Measurements from ENCODE around the gene KRT28.
"Not testable (repeated sequence)": the region's sequence is repeated elsewhere in the genome, so short reads cannot be mapped to it uniquely, and the experiment has no call there.

KRT28 gene

DNA sequence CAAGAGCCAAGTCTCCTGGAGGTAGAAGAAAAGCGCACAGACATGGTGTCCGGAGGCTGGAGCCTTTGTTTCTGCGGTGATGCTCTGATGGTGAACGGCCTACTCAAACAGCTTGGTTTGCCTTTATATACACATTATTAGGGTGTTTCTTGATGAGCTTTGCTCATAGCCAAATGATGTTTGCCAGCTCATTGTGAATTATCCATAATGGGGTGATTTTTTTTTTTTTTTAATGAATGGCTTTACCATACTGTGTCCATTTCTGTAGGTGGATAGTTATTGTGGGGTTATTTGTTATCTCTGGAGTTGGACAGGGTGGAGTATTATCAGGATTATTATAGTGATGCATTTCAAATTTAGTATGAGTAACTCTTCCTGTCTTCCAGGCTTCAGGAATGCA lies 17.3 kb downstream of the KRT28 start, which contains the start of gene KRT27:
TSS of gene KRT27 (minus strand) at position 101 of the 400 bp plus-strand sequence. CDS start at position 44, 57 bp downstream.
- in situ Hi-C loops (cut with HindIII; ENCODE audit: low sequenced_read_pairs), result no loop called here

DNA sequence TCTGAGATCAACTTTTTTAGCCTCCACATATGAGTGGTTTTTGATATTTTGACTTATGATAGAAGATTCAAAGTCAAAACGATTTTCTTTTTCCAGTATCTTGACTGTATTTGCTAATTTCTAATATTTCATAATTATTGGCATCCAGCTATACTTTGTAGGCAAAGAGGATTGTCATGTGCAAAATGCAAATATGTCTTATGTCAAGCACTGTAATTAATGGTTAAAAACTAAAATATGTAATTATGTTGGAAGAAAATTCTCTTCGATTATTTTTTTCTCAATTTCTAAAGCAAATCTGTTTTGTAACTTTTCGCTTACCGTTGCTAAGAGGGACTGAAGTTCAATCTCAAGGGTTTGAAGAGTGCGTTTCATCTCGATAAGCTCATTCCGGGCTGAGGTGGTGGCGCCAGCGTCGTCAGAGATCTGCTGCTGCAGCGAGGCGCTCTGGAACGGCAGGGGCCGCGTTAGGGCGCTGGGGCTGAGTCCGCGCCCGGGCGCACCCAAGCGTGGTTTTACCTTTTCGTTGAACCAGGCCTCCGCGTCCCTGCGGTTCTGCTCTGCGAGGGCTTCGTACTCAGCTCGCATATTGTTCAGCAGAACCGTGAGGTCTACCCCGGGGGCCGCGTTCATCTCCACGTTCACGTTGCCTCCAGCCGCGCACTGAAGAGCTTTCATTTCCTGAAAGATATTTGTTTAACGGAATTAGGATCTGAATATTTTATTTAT lies 20.4 kb downstream of the KRT28 start:
- in situ Hi-C loops (cut with HindIII; ENCODE audit: low sequenced_read_pairs), result no loop called here

DNA sequence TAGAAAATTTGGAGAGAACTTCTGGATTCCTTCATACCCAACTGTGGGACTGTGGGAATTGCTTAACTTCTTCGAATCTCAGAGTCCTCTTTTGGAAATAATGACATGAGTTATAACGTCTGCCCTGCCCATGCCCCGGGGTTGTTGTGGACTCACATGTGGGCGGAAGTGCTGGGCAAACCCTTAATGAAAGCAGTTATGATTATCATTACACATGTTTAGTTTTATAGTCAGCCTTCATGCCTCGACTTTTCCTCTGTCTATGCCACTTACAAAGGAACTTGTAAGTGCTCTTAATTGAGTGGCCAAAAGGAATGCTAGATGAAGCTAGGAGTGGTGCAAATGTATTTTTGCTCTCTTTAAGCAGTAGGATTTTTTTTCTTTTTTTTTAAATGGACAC lies 21.3 kb downstream of the KRT28 start:
- in situ Hi-C loops (cut with HindIII; ENCODE audit: low sequenced_read_pairs), result no loop called here

DNA sequence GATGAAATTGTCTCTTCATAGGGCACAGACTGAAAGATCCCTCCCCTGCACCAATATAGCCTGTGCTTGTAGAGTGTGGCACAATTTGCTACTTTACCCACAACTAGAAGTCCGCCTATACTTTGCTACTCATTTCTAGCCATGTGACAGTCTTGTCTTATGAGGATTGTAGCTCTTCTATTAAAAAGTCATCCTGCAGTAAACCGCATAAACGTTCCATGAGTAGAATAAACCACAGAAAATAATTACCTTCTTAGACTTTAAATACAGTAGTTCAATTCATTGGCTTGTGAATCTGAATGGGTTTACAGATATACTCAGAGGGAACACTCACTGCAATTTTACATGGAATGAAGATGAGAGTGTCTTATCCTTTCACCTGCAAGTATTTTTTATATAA lies 21.8 kb downstream of the KRT28 start:
- in situ Hi-C loops (cut with HindIII; ENCODE audit: low sequenced_read_pairs), result no loop called here

DNA sequence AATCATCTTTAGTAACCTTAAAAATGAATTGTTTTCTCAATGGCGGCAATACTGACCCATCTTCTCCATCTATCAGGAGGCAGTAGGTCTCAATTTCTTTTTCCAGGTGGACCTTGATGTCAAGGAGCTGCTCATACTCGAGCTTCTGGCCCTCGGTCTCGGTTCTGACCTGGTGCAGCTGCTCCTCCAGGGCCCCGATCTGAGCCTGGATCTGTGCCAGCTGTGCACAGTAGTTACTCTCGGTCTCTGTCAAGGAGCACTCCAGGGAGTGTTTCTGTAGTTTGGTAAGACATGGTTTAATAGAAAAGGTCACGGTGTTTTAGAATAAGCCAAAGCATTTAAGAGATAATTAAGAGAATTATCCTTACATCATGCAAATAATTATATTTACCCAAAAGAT lies 22.3 kb downstream of the KRT28 start:
- in situ Hi-C loops (cut with HindIII; ENCODE audit: low sequenced_read_pairs), result no loop called here

DNA sequence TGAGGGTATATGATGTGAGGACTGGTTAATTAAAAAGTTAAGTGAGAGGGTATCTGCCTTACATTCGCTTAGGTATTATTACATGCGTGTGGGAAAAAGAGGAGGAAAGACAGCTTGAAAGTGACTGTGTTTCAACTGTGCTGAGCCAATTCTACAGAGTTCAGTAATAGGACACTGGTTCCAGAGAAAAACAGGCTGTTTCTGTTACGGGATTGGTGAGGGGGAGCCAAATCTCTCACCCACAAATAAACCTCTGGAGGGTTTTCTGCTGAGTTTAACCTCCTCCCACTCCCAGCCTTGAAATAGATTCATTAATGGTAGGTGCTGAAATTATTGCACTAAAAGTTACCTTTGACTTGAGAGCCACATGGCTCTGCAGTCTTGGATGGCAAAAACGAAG lies 23.8 kb downstream of the KRT28 start:
- in situ Hi-C loops (cut with HindIII; ENCODE audit: low sequenced_read_pairs), result no loop called here

DNA sequence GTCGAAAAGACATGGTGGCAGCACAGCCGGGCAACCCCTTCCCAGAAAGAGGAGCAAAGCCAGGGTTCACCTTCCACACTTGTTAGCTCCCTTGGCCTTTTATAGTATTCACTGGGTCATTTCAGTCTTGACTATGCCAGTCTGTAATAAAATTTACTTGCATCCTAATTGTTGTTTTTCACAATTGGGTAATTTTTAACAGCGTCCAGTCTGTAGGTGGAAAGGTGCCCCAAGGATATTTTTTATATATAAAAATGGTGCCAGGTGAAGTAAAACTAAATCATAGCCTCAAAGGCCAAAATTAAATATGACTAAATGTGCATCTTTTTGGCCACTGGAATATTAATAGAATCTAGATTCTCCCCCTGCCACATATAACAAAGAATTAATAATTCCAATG lies 27.7 kb downstream of the KRT28 start, which contains the start of gene KRT26:
TSS of gene KRT26 (minus strand) at position 101 of the 400 bp plus-strand sequence. CDS start at position 13, 88 bp downstream.
- in situ Hi-C loops (cut with HindIII; ENCODE audit: low sequenced_read_pairs), result no loop called here

DNA sequence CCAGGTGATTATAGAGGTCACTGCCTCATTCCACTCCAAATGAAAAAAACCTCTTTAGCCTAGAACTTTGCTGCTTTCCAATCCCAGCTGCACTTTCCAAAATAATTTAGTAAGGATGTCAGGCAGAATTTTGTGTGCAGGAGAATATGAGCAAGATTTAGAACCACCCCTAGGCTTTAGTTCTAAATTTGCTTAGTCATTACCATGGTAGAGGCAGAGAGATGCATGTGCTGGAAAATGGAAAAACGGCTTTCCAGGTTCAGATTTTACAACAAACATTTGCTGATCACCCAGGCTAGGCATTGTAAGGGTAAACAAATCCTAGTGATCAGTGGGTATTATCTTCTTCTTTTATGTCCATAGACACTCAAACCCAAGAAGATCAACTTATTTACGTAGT lies 34.1 kb downstream of the KRT28 start:
- in situ Hi-C loops (cut with HindIII; ENCODE audit: low sequenced_read_pairs), result no loop called here

DNA sequence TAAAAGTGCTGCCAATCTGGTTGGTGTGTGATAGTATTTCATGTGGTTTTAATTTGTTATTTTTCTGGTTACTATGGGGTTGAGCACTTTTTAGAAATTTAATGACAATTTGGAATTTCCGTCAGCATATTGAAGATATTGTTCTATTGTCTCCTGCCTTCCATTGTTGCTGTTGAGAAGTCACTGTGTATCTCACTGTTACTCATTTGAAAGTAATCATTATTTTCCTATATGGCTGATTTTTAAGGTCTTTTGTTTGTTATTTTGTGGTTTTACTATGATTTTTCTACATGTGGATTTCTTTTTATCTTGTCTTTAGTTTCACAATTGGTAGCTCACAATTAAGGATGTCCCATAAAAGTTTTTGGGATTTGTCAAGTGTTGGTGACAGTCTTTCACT lies 36.0 kb downstream of the KRT28 start:
- in situ Hi-C loops (cut with HindIII; ENCODE audit: low sequenced_read_pairs), result no loop called here

DNA sequence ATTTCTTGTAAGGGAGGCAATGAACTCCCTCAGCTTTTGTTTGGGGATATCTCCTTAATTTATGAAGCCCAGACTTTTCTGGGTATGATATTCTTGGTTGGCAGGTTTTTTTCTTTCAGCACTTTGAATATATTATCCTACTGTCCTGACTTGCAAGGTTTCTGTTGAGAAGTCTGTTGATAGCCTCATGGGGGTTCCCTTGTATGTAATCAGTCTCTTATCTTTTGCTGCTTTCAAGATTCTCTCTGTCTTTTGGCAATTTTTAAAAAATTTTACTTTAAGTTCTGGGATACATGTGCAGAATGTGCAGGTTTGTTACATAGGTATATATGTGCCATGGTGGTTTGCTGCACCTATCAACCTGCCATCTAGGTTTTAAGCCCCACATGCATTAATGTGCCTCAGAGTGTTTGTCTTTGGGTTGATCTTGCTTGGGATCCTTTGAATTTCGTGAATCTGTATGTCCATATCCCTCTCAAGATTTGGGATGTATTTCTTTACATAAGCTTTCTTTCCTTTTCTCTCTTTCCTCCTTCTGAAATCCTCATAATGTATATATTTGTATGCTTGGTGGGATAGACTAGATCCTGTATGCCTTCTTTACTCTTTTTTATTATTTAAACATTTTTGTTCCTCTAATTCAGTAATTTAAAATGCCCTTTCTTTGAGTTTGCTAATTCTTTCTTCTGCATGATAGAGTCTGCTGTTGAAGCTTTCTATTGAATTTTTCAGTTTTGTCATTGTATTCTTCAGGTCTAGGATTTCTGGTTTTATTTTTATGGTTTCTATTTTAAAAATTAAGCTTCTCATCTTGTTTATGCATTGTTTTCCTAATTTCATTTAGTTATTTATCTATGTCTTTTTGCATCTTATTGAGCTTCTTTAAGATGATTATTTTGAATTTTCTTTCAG lies 39.4 kb downstream of the KRT28 start:
- in situ Hi-C loops (cut with HindIII; ENCODE audit: low sequenced_read_pairs), result no loop called here

DNA sequence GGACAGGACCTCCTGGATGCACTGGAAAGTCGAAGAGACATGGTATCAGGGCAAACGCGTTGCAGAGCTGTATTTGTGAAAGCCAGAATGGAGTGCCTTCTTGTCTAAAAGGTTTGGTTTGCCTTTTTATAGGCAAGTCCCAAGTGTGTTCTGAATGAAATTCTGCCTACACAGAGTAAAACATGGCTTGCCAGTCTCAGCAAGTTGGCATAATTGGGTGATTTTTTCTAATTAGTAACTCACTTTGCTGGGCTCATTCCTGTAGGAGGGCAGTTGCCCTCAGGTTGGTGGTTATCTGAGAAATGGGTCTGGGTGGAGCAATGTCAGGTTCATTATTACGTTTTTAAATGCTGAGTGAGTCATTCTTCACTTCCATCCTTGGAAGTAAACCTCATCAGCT lies 44.5 kb downstream of the KRT28 start, which contains the start of gene KRT25:
TSS of gene KRT25 (minus strand) at position 101 of the 400 bp plus-strand sequence. CDS start at position 41, 60 bp downstream.
- in situ Hi-C loops (cut with HindIII; ENCODE audit: low sequenced_read_pairs), result no loop called here

DNA sequence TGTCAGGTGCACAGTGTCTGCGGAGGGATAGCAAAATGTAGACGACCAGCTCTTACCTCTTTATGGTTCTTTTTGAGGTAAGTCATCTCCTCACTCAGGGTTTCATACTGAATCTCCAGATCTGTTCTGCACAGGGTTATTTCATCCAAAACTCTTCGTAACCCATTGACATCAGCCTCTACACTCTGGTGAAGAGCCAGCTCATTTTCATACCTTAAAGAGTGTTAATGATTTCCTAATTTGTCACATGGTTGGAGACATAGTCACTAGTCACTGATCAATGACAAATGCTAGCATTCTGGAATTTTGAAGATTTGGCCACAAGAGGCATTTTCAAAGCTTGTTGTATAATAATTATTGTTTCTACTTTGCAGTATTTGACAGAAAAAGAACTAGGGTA lies 46.0 kb downstream of the KRT28 start:
- in situ Hi-C loops (cut with HindIII; ENCODE audit: low sequenced_read_pairs), result no loop called here

DNA sequence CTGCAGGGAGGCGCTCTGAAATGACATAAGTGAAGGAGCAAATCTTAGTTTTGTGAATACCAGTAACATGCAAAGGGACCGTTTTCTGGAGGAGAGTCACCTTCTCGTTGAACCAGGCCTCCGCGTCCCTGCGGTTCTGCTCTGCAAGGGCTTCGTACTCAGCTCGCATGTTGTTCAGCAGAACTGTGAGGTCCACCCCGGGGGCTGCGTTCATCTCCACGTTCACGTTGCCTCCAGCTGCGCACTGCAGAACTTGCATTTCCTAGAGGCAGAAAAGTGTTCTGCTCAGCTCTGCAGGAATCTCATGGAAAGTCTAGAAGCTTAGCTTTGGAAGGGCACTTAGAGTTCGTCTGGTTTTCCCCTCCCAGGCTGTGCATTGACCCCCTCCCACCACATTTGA lies 48.7 kb downstream of the KRT28 start:
- in situ Hi-C loops (cut with HindIII; ENCODE audit: low sequenced_read_pairs), result no loop called here

DNA sequence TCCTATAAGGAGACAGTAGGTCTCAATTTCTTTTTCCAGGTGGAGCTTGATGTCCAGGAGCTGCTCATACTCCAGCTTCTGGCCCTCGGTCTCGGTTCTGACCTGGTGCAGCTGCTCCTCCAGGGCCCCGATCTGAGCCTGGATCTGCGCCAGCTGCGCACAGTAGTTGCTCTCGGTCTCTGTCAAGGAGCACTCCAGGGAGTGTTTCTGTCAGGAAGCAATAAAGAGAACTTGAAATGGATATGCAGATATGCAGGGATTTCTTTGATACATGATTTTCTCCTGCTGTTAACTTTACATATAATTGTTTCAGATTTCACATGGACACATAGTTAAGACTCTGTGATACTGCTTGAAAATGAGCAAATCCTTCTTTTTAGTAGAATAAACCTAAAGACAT lies 49.4 kb downstream of the KRT28 start:
- in situ Hi-C loops (cut with HindIII; ENCODE audit: low sequenced_read_pairs), result no loop called here

DNA sequence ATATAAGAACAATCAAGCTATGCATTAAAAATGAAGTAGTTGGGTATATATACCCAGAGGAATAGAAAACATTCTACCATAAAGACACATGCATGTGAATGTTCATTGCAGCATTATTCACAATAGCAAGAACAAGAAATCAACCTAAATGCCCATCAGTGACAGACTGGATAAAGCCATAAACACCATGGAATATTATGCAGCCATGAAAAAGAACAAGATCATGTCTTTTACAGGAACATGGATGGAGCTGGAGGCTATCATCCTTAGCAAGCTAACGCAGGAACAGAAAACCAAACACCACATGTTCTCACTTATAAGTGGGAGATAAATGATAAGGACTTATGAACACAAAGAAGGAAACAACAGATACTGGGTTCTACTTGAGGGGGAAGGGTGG lies 51.1 kb downstream of the KRT28 start:
- in situ Hi-C loops (cut with HindIII; ENCODE audit: low sequenced_read_pairs), result not testable (repeated sequence)

Data from DLD1 (cell line).